HepG2 (cell line): ENCODE results near the gene TERB2. TPM values are rescaled to one million over a fixed set of nuclear protein-coding genes. Genes with fewer than 3 reads are reported as not detected.

Experiments
- CBFB ChIP-seq: sonication (generic); formaldehyde crosslinking; IDR thresholded peaks from 2 replicates; pipeline ENCODE4 v1.4.0; 2020; ENCODE audit warnings: missing genetic modification reagents
- HNRNPL ChIP-seq: fragments of 200-400 bp; formaldehyde crosslinking; IDR thresholded peaks from 2 replicates; pipeline ENCODE4 v1.6.1; 2017; ENCODE audit warnings: mild to moderate bottlenecking, low read depth, low read length
- JUND ChIP-seq: sonication (generic); formaldehyde crosslinking; IDR thresholded peaks from 2 replicates; pipeline ENCODE4 v1.8.0; 2022; ENCODE audit warnings: mild to moderate bottlenecking, missing genetic modification reagents
- KDM2A ChIP-seq: sonication (generic); formaldehyde crosslinking; IDR thresholded peaks from 2 replicates; pipeline ENCODE4 v1.4.0; 2020; ENCODE audit warnings: low read depth, missing genetic modification reagents, borderline replicate concordance
- PRDM10 ChIP-seq: sonication (generic); formaldehyde crosslinking; IDR thresholded peaks from 2 replicates; pipeline ENCODE4 v1.4.0; 2020; ENCODE audit warnings: low read depth, missing genetic modification reagents
- PRDM15 ChIP-seq: sonication (generic); formaldehyde crosslinking; IDR thresholded peaks from 2 replicates; pipeline ENCODE4 v1.4.0; 2020; ENCODE audit warnings: missing genetic modification reagents
- PRDM4 ChIP-seq: sonication (generic); formaldehyde crosslinking; IDR thresholded peaks from 2 replicates; pipeline ENCODE4 v1.9.0; 2021; ENCODE audit warnings: missing genetic modification reagents, borderline replicate concordance
- RAD21 ChIP-seq: fragments of 450-650 bp; formaldehyde crosslinking; IDR thresholded peaks from 2 replicates; pipeline ENCODE4 v1.5.0; 2020; ENCODE audit warnings: mild to moderate bottlenecking
- SIX4 ChIP-seq: sonication (generic); formaldehyde crosslinking; IDR thresholded peaks from 2 replicates; pipeline ENCODE4 v1.4.0; 2020; ENCODE audit warnings: missing genetic modification reagents
- THAP11 ChIP-seq: IDR thresholded peaks from 2 replicates; pipeline ENCODE4 v1.6.1; 2016; ENCODE audit warnings: missing biosample characterization, missing genetic modification reagents
- UBTF ChIP-seq: sonication (generic); formaldehyde crosslinking; IDR thresholded peaks from 2 replicates; pipeline ENCODE4 v1.4.0; 2020; ENCODE audit warnings: mild to moderate bottlenecking, missing genetic modification reagents
- ZNF205 ChIP-seq: IDR thresholded peaks from 2 replicates; pipeline ENCODE4 v1.6.1; 2018; ENCODE audit warnings: missing biosample characterization, missing genetic modification reagents
- ZNF230 ChIP-seq: sonication (generic); formaldehyde crosslinking; IDR thresholded peaks from 2 replicates; pipeline ENCODE4 v1.4.0; 2020; ENCODE audit warnings: mild to moderate bottlenecking, missing genetic modification reagents
- ZNF451 ChIP-seq: sonication (generic); formaldehyde crosslinking; IDR thresholded peaks from 2 replicates; pipeline ENCODE4 v1.5.0; 2020; ENCODE audit warnings: mild to moderate bottlenecking, missing genetic modification reagents
- ZNF556 ChIP-seq: sonication (generic); formaldehyde crosslinking; IDR thresholded peaks from 2 replicates; pipeline ENCODE4 v1.4.0; 2020; ENCODE audit warnings: mild to moderate bottlenecking, missing genetic modification reagents, borderline replicate concordance
- ZNF775 ChIP-seq: sonication (generic); formaldehyde crosslinking; IDR thresholded peaks from 2 replicates; pipeline ENCODE4 v1.4.0; 2020; ENCODE audit warnings: missing genetic modification reagents, mild to moderate bottlenecking, moderate library complexity, borderline replicate concordance
- ZNF777 ChIP-seq: sonication (generic); formaldehyde crosslinking; IDR thresholded peaks from 2 replicates; pipeline ENCODE4 v1.4.0; 2020; ENCODE audit warnings: missing genetic modification reagents
- polyA plus RNA-seq, 8 experiments: library from polyadenylated mRNA; depleted of rRNA in 3 of 8; stranded (reverse) in 7 of 8; unstranded in 1 of 8; fragments of >200 nt; fragmentation: Illumina TruSeq in 4 of 8; extraction: Trizol in 4 of 8; gene quantifications; 2 replicates each; pipeline versions ENCODE4 v1.2.1 to v1.2.3, GENCODE V29; 2011 to 2016; ENCODE audit warnings: low read depth in 4 of 8, missing spikeins in 1 of 8, mixed read lengths in 1 of 8; ENCODE audit not compliant: insufficient read depth in 1 of 8
- total RNA-seq, 5 experiments: library from RNA; depleted of rRNA; stranded (reverse); fragments of >200 nt; fragmentation: Illumina TruSeq; extraction: Trizol; gene quantifications; 2 replicates each; pipeline ENCODE4 v1.2.3, GENCODE V29; 2016; ENCODE audit warnings: low read depth in 1 of 5

The TERB2 gene
- total and polyA plus RNA-seq, 2 of the 13 experiments (the other 11 are each of a cell fraction or from before 2014, with no cell fraction given) = not detected

- TF ChIP-seq CBFB (CRISPR knock-in tag) (0 out of 2 replicates have a peak, but pooled peaks have one; percentile 17), ZNF230 (peak; percentile 88), ZNF556 (CRISPR knock-in tag) (peak; percentile 89), ZNF777 (CRISPR knock-in tag) (no peak; the same call in 1 of the 2 replicates), PRDM15 (no peak), THAP11 (CRISPR knock-in tag) (no peak), JUND (CRISPR knock-in tag) (peak; percentile 61; the same call in 1 of the 2 replicates), PRDM10 (CRISPR knock-in tag) (no peak; the same call in 1 of the 2 replicates), ZNF775 (no peak; the same call in 1 of the 2 replicates), ZNF205 (no peak), SIX4 (CRISPR knock-in tag) (no peak), ZNF451 (CRISPR knock-in tag) (peak; percentile 62; the same call in 1 of the 2 replicates), UBTF (CRISPR knock-in tag) (peak; percentile 76), RAD21 (CRISPR knock-in tag) (no peak), HNRNPL (peak; percentile 91), PRDM4 (CRISPR knock-in tag) (no peak), KDM2A (CRISPR knock-in tag) (peak; percentile 86)
Measured at GRCh38 chr15:45022871-45023658, 66.6 kb downstream of the TERB2 start, which contains the start of gene SORD (continued).
